ENCODE results near the gene GLG1. TPM values are rescaled to one million over a fixed set of nuclear protein-coding genes. Genes with fewer than 3 reads are reported as not detected.

The GLG1 gene
- total RNA-seq, 1 donor from 2014 or later: 50.2 TPM

- no peak for DNase-seq (ENCODE audit: low spot score)
- no peaks in the 10 kb centered on the region for H3K27me3 Mint-ChIP-seq (ENCODE audit: low read depth)
- no peak overlapping the region for H3K4me3 Mint-ChIP-seq (ENCODE audit: low read depth)
- intact Hi-C loops (cut with micrococcal nuclease): loop anchor here (1.0 kb wide), 2 partner anchors 30 to 85 kb away; no protein-coding TSS in a partner anchor
- H3K4me1 Mint-ChIP-seq (ENCODE audit: low read depth): peaks cover 30% of the 10 kb centered on the region
- H3K27ac Mint-ChIP-seq: no peak overlapping the region
- H3K9me3 Mint-ChIP-seq: no peaks in the 10 kb centered on the region
- peaks cover 3% of the 10 kb centered on the region for H3K36me3 Mint-ChIP-seq (ENCODE audit: low read depth)
These were observed 28.1 kb downstream of the GLG1 start for GRCh38 chr16:74578838-74579237.

DNA sequence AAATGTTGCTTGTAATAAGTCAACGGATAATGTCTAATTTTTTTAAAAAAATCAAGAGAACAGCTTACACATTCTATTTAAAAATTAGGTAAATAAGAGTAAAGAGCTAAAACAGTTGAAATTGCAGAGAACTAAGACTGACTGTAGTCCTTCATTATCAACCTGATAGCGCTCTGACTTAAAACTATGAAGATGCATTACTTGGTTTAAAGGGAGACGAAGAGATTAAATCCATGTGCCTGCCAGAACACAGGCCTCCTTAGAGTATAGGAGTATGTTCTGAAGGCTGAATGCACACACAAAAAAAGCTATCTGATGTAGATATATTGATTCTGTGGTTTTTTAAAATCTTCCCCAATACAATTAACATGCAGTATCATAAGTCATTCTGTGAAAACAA lies 28.5 kb downstream of the GLG1 start:
- DNase-seq (ENCODE audit: low spot score): no peak
- Mint-ChIP-seq H3K9me3 (no peaks in the 10 kb centered on the region), H3K36me3 (ENCODE audit: low read depth) (peaks cover 3% of the 10 kb centered on the region), H3K4me3 (ENCODE audit: low read depth) (no peak overlapping the region), H3K4me1 (ENCODE audit: low read depth) (peaks cover 28% of the 10 kb centered on the region), H3K27me3 (ENCODE audit: low read depth) (no peaks in the 10 kb centered on the region), H3K27ac (no peak overlapping the region)
- intact Hi-C loops (cut with micrococcal nuclease): loop anchor here (1.0 kb wide), 2 partner anchors 31 to 84 kb away; no protein-coding TSS in a partner anchor

DNA sequence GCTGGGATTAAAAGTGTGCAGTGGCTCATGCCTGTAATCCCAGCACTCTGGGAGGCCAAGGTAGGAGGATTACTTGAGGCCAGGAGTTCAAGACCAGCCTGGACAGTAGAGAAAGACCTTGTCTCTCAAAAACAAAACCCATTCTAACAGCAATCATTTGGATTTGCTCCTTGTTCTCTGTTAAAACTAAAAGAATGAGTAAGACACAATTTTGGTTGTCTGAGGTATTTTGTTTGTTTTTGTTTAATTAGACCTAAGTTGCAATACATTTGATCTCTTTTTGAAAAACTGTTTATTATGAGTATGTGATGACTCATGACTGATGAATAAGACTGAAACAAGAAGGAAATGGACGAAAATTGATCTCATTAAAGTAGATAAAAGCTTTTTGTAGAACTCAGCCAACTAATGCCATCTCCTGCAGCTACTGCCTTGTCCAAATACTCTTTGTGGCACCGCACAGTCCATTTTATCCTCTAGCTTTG lies 29.0 kb downstream of the GLG1 start:
- Mint-ChIP-seq H3K27me3 (ENCODE audit: low read depth) (no peaks in the 10 kb centered on the region), H3K4me1 (ENCODE audit: low read depth) (peaks cover 28% of the 10 kb centered on the region), H3K36me3 (ENCODE audit: low read depth) (peaks cover 3% of the 10 kb centered on the region), H3K4me3 (ENCODE audit: low read depth) (no peak overlapping the region), H3K27ac (peak overlapping the region; percentile 0), H3K9me3 (no peaks in the 10 kb centered on the region)
- DNase-seq (ENCODE audit: low spot score): no peak
- intact Hi-C loops (cut with micrococcal nuclease): loop anchor here (1.0 kb wide), 2 partner anchors 31 to 84 kb away; no protein-coding TSS in a partner anchor

DNA sequence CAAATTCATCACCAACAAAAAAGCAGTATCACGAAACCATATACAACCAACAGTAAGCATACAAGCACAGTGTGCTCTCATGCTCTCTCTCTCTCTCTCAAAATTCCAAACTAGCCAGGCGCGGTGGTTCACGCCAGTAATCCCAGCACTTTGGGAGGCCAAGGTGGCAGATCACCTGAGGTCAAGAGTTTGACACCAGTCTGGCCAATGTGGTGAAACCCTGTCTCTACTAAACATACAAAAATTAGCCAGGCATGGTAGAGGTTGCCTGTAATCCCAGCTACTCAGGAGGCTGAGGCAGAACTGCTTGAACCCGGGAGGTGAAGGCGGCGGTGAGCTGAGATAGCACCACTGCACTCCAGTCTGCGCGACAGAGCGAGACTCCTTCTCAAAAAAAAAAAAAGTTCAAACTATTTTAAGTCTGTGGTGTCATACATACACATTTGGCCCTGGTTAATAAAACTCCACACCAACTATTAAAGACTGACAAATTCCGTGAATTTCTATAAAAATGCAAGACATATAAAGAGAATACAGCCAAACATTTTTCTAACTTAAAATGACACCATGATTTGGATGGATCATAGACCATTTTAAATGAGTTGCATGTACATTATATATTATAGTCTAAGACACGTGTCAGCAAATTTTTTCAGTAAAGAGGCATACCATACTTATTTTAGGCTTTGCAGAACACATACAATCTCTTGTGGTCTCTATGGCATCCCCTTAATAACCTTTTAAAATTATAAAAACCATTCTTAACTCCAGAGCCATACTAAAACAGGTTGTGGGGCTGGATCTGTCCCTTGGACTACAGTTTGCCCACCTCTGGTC lies 30.9 kb downstream of the GLG1 start:
- no peak overlapping the region for H3K4me3 Mint-ChIP-seq (ENCODE audit: low read depth)
- H3K9me3 Mint-ChIP-seq: no peaks in the 10 kb centered on the region
- H3K27ac Mint-ChIP-seq: no peak overlapping the region
- no peak for DNase-seq (ENCODE audit: low spot score)
- H3K27me3 Mint-ChIP-seq (ENCODE audit: low read depth): no peaks in the 10 kb centered on the region
- H3K36me3 Mint-ChIP-seq (ENCODE audit: low read depth): peaks cover 3% of the 10 kb centered on the region
- intact Hi-C loops (cut with micrococcal nuclease): no loop called here
- H3K4me1 Mint-ChIP-seq (ENCODE audit: low read depth): peaks cover 29% of the 10 kb centered on the region

DNA sequence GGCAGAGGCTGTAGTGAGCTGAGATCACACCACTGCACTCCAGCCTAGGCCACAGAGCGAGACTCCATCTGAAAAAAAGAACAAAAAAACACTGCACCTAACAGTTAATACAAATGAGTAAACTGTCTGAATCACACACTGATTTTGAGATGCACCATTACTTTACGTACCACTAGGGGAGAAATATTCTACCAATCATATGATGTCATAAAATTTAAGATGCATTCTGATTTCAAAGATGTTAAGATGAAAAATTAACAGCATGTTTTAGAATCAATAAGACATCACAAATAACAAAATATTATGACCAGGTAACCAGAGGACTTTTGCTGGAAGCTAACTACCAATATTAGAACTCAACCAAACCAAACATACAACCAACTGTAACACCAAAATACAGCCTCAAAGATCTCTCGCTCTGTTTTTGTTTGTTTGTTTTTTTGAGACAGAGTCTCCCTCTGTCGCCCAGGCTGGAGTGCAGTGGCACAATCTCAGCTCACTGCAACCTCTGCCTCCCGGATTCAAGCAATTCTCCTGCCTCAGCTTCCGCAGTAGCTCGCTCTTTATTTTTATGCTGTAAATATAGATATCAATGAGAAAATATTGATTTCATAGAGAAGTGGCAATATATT lies 31.6 kb downstream of the GLG1 start:
- DNase-seq (ENCODE audit: low spot score): no peak
- H3K27me3 Mint-ChIP-seq (ENCODE audit: low read depth): no peaks in the 10 kb centered on the region
- H3K27ac Mint-ChIP-seq: no peak overlapping the region
- peaks cover 3% of the 10 kb centered on the region for H3K36me3 Mint-ChIP-seq (ENCODE audit: low read depth)
- H3K4me1 Mint-ChIP-seq (ENCODE audit: low read depth): peaks cover 23% of the 10 kb centered on the region
- no peak overlapping the region for H3K4me3 Mint-ChIP-seq (ENCODE audit: low read depth)
- H3K9me3 Mint-ChIP-seq: no peaks in the 10 kb centered on the region
- intact Hi-C loops (cut with micrococcal nuclease): no loop called here

- intact Hi-C loops (cut with micrococcal nuclease): no loop called here
- H3K27ac Mint-ChIP-seq: no peak overlapping the region
- H3K36me3 Mint-ChIP-seq (ENCODE audit: low read depth): peaks cover 3% of the 10 kb centered on the region
- DNase-seq (ENCODE audit: low spot score): no peak
- H3K27me3 Mint-ChIP-seq (ENCODE audit: low read depth): no peaks in the 10 kb centered on the region
- no peak overlapping the region for H3K4me3 Mint-ChIP-seq (ENCODE audit: low read depth)
- no peaks in the 10 kb centered on the region for H3K9me3 Mint-ChIP-seq
- peaks cover 23% of the 10 kb centered on the region for H3K4me1 Mint-ChIP-seq (ENCODE audit: low read depth)
These were observed 32.8 kb downstream of the GLG1 start for GRCh38 chr16:74574146-74574545.

DNA sequence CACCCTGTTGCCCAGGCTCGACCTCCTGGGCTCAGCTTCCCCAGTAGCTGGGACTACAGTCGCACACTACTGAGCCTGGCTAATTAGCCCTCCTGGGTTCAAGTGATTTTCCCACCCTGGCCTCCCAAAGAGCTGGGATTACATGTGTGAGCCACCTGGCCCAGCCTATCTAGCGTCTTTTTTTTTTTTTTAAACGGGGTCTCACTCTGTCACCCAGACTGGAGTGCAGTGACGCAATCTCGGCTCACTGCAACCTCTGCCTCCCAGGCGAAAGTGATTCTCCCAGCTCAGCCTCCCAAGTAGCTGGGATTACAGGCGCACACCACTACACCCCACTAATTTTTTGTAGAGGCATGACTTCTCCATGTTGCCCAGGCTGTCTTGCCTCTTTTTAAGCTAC lies 33.3 kb downstream of the GLG1 start:
- Mint-ChIP-seq H3K4me1 (ENCODE audit: low read depth) (peaks cover 24% of the 10 kb centered on the region), H3K9me3 (no peaks in the 10 kb centered on the region), H3K27me3 (ENCODE audit: low read depth) (no peaks in the 10 kb centered on the region), H3K36me3 (ENCODE audit: low read depth) (peaks cover 3% of the 10 kb centered on the region), H3K4me3 (ENCODE audit: low read depth) (no peak overlapping the region), H3K27ac (no peak overlapping the region)
- DNase-seq (ENCODE audit: low spot score): no peak
- intact Hi-C loops (cut with micrococcal nuclease): no loop called here

DNA sequence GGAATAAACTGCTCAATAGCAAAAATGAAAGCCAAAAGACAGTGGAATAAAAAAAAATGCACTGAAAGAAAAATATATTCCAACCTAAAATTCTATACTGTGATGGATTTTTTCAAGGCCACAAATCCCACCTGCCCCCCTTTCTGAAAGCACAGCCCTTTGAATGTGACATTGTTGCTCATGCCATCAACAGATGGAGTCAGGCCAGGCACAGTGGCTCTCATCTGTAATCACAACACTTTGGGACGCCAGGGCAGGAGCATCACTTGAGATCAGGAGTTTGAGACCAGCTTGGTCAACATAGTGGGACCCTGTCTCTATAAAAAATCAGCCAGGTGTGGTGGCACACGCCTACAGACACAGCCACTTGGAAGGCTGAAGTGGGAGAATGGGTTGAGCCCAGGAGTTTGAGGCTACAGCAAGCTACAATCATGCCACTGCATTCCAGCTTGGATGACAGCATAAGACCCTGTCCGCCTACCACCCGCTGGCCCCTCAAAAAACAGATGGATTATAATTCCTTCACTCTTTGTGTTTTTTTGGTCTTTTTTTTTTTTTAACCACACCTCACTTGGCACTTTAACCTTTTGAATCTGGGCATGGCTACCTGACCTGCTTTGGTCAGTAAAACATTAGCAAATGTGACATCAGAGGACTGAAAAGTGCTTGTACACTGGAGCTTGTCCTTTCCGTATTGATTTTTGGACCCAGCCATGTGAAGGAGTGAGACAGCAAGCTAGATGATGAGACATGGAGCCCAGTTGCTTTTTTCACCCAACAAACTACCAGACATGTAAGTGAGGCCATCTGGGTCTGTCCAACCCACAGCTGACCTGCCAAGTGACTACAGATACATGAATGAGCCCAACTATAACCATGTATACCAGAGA lies 36.3 kb downstream of the GLG1 start:
- Mint-ChIP-seq H3K4me3 (ENCODE audit: low read depth) (no peak overlapping the region), H3K4me1 (ENCODE audit: low read depth) (peaks cover 29% of the 10 kb centered on the region), H3K36me3 (ENCODE audit: low read depth) (peaks cover 9% of the 10 kb centered on the region), H3K27ac (no peak overlapping the region), H3K27me3 (ENCODE audit: low read depth) (no peaks in the 10 kb centered on the region), H3K9me3 (no peaks in the 10 kb centered on the region)
- no peak for DNase-seq (ENCODE audit: low spot score)
- intact Hi-C loops (cut with micrococcal nuclease): no loop called here

DNA sequence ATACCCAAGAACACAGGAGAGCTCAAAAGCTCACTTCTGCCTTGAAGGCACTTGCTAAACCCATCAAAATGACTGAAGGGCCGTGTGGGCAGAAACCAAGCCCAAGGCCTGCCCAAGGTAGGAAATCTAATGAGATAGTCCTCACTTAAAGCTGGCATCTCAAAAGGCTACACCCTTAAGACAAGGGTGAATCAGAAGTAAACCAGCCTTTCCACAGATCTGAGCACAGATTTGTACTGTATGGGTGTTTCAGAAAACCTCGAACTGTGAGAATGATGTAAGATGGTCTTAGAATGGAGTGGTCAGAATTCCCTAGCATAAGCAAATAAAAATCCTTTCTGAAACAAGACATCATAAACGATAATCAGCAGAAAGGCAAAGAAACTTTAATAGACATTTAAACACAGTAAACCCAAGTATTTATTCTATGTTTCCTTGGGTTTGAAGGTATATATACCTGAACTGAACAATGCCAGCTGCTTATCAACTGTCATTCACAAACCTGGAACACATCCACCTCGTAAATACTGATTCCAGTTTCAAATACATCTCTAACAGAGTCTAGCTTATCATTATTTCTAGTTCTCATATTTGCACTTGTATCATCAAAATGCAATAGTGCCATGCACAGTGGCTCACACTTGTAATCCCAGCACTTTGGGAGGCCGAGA lies 37.8 kb downstream of the GLG1 start:
- H3K36me3 Mint-ChIP-seq (ENCODE audit: low read depth): peaks cover 13% of the 10 kb centered on the region
- intact Hi-C loops (cut with micrococcal nuclease): no loop called here
- H3K9me3 Mint-ChIP-seq: no peaks in the 10 kb centered on the region
- peaks cover 36% of the 10 kb centered on the region for H3K4me1 Mint-ChIP-seq (ENCODE audit: low read depth)
- H3K27ac Mint-ChIP-seq: no peak overlapping the region
- H3K4me3 Mint-ChIP-seq (ENCODE audit: low read depth): no peak overlapping the region
- H3K27me3 Mint-ChIP-seq (ENCODE audit: low read depth): no peaks in the 10 kb centered on the region
- DNase-seq (ENCODE audit: low spot score): no peak

GRCh38 chr16:74567901-74568300 lies 39.0 kb downstream of the GLG1 start:
- H3K27me3 Mint-ChIP-seq (ENCODE audit: low read depth): no peaks in the 10 kb centered on the region
- H3K36me3 Mint-ChIP-seq (ENCODE audit: low read depth): peaks cover 15% of the 10 kb centered on the region
- intact Hi-C loops (cut with micrococcal nuclease): no loop called here
- no peak for DNase-seq (ENCODE audit: low spot score)
- no peak overlapping the region for H3K27ac Mint-ChIP-seq
- H3K4me3 Mint-ChIP-seq (ENCODE audit: low read depth): no peak overlapping the region
- H3K9me3 Mint-ChIP-seq: no peaks in the 10 kb centered on the region
- H3K4me1 Mint-ChIP-seq (ENCODE audit: low read depth): peaks cover 39% of the 10 kb centered on the region

DNA sequence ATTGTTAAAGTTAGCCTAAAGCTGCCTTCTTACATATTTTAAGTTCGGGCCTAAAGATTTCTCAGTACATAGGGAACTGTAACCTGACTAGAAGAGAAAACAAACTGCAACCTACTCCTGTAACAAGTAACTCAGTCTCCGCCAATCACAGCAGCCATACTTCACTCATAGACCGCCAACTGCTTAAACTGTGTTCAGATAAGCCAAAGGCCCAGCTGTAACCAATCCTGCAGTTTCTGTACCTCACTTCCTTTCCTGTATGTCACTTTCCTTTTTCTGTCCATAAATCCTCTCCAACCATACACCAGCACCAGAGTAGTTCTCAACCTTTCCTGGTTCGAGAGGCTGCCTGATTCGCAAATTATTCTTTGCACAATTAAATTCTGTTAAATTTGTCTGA lies 41.5 kb downstream of the GLG1 start:
- no peak overlapping the region for H3K4me3 Mint-ChIP-seq (ENCODE audit: low read depth)
- DNase-seq (ENCODE audit: low spot score): no peak
- intact Hi-C loops (cut with micrococcal nuclease): no loop called here
- no peak overlapping the region for H3K27ac Mint-ChIP-seq
- no peaks in the 10 kb centered on the region for H3K9me3 Mint-ChIP-seq
- H3K27me3 Mint-ChIP-seq (ENCODE audit: low read depth): no peaks in the 10 kb centered on the region
- H3K4me1 Mint-ChIP-seq (ENCODE audit: low read depth): peaks cover 38% of the 10 kb centered on the region
- H3K36me3 Mint-ChIP-seq (ENCODE audit: low read depth): peaks cover 15% of the 10 kb centered on the region

DNA sequence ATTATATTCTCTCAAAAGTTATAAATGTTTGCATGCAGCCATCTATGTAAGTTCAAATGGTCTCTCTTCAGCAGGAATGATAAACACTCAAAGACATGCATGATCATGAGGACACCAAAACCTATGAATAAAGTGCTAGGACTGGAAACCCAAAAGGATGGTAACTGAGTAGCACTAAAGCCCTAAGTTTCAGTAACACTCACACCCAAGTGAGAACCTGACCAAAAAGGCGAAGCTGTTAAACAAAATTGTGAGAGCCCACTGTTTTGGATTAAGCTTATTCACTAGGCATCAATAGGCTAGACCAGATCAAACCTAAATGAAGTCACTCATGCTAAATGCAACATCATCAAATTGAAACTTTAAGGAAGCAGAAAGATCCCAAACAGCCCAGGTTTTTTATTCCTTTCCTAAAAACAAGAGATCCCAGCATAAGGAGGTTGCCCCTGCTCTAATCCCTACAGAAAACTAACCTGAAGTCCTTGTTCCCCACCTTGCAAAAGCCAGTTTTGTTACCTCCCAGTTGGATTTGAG lies 42.4 kb downstream of the GLG1 start:
- H3K4me3 Mint-ChIP-seq (ENCODE audit: low read depth): no peak overlapping the region
- H3K27ac Mint-ChIP-seq: no peak overlapping the region
- no peaks in the 10 kb centered on the region for H3K9me3 Mint-ChIP-seq
- peaks cover 15% of the 10 kb centered on the region for H3K36me3 Mint-ChIP-seq (ENCODE audit: low read depth)
- intact Hi-C loops (cut with micrococcal nuclease): loop anchor here (5.0 kb wide), 1 partner anchor 43 kb away; the partner anchor contains the start of gene GLG1
- H3K27me3 Mint-ChIP-seq (ENCODE audit: low read depth): no peaks in the 10 kb centered on the region
- DNase-seq (ENCODE audit: low spot score): no peak
- H3K4me1 Mint-ChIP-seq (ENCODE audit: low read depth): peaks cover 36% of the 10 kb centered on the region

All from activated T-helper 2 cell treated with anti-CD3 and anti-CD28 coated beads, Interferon-gamma antibody, Interleukin-2, Interleukin-4, amounts not matched to agents 10 μg/mL and 5 μg/mL and 100 μg/mL, durations not matched to agents 14 hours and 24 hours and 36 hours (primary cell).